GM11168 (cell line): ENCODE measurements around the gene CFAP251.
"Not testable (repeated sequence)": the region's sequence is repeated elsewhere in the genome, so short reads cannot be mapped to it uniquely, and the experiment has no call there.

ENCODE experiments used
- in situ Hi-C: fragments of 300-500 bp; cut with MboI; formaldehyde crosslinking; loops from one replicate; pipeline ENCODE4 v1.12.0; 2022; ENCODE audit warnings: low sequenced_read_pairs; ENCODE audit not compliant: unreplicated experiment

Gene CFAP251

GRCh38 chr12:121899590-121899989, 18.8 kb upstream of the CFAP251 start:
- in situ Hi-C loops: no loop called here

DNA sequence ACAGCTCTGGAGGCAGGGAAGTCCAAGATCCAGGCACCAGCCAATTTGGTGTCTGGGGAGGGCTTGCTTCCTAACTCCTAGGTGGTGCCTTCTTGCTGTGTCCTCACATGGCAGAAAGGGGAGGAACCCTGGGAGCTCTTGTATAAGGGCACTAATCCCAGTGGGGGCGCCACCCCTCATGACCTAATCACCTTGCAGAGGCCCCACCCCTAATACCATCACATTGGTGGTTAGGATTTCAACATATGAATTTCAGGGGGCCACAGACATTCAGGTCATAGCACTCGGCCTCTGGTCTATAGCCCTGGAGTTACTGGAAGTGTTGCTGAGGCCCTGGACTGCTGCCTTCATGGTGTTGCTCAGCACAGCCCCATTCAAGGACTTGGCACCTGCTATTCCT, 15.2 kb upstream of the CFAP251 start:
- in situ Hi-C loops: no loop called here

GRCh38 chr12:121905746-121906145, 12.6 kb upstream of the CFAP251 start:
- in situ Hi-C loops: no loop called here

GRCh38 chr12:121908702-121909101, 9.7 kb upstream of the CFAP251 start:
- in situ Hi-C loops: no loop called here

- in situ Hi-C loops: no loop called here
Measured at GRCh38 chr12:121911824-121912585, 6.4 kb upstream of the CFAP251 start.

GRCh38 chr12:121915841-121916321, 2.5 kb upstream of the CFAP251 start:
- in situ Hi-C loops: no loop called here

DNA sequence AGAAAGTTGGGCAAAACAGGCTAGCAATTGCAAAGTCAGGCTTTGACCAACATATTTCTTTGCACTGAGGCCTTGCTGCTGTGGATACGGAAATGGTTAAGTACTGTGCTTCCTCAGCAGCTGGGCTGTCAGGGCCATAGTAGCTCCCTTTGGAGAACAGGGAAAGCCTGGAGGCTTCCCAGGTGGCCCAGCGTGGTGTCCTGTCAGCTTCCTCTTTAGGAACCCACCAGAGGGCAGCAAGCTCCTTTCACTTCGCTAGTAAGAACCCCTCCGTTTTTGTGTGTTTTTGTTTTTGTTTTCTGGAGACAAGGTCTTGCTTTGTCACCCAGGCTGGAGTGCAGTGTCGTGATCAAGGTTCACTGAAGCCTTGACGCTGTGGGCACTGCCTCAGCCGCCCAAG, 1.7 kb upstream of the CFAP251 start:
- in situ Hi-C loops: no loop called here

DNA sequence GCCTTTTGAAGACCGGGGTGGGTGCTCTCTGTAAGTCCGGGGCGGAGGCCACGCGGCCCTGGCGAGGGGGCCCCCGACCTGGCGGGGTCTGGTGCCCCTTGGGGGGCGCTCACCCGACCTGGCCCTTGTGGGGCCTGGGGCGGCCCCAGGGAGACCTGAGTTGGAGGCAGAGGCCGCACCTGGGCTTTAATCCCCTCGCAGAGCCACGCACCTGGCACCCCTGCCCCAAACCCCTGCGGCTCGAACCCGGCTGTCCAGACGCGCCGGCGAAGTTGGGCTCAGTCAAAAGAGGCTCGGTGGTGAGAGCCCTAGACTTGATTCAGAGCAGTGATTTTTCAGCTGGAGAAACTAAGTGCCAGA, 267 bp downstream of the CFAP251 start:
- in situ Hi-C loops: no loop called here

DNA sequence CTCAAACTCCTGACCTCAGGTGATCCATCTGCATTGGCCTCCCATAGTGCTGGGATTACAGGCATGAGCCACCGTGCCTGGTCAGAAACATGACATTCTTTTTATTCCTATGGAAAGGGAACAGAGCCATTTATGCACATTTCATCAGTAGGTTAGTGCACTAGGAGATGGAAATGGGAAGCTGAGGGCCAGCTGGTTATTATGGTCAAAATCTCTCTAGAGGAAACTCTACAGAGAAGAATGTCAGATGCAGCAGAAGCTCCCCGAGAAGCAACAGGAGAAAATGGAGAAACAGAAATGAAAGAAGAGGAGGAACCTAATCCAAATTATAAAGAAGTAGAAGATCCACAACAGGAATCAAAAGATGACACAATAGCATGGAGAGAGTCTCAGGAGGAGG, 2.7 kb downstream of the CFAP251 start:
- in situ Hi-C loops: no loop called here

DNA sequence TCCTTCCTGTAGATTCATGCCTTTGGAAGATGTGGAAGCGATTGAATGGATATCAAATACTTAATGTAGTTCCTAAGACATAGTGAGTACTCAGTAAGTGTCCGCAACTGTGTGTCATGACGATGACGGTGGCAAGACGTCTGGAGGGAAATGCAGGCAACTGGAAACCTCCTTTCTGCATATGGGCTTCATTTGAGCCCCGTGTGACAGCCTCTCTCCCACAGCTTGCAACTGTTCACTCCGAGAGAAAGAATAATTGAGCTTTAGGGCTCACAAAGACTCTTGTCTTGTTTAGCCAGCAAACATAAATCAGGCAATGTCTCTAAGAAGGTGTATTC, 6.9 kb downstream of the CFAP251 start:
- in situ Hi-C loops: no loop called here

GRCh38 chr12:121926874-121927706, 8.7 kb downstream of the CFAP251 start:
- in situ Hi-C loops: no loop called here

DNA sequence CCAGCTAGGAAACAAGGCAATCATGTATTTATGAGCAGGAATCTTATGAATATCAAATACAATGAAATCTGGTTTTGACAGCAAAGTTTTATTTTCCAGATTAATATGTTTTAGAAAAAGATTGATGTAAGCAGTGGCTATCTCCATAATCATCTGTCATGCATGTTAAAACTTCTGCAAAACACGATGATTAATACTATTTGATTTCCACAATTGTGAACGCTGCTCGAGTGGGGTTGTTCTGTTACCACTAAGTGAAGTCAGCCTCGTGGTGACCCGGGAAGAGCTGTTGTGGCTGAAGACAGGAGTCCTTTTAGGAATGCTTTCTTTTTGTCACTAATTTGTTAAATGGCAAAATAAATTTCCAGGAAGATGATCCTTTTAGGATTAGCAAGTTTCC, 9.4 kb downstream of the CFAP251 start:
- in situ Hi-C loops: no loop called here

DNA sequence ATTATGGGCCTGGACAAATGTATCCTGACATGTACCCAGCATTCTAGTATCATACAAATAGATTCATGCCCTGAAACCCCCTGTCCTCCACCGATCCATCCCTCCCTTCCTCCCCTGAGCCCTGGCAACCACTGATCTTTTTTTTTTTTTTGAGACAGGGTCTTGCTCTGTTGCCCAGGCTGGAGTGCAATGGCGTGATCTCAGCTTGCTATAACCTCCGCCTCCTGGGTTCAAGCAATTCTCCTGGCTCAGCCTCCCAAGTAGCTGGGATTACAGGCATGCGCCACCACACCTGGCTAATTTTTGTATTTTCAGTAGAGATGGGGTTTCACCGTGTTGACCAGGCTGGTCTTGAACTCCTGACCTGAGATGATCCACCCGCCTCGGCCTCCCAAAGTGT, 11.2 kb downstream of the CFAP251 start:
- in situ Hi-C loops: not testable (repeated sequence)

- in situ Hi-C loops: no loop called here
Measured at GRCh38 chr12:121930862-121931261, 12.5 kb downstream of the CFAP251 start.

DNA sequence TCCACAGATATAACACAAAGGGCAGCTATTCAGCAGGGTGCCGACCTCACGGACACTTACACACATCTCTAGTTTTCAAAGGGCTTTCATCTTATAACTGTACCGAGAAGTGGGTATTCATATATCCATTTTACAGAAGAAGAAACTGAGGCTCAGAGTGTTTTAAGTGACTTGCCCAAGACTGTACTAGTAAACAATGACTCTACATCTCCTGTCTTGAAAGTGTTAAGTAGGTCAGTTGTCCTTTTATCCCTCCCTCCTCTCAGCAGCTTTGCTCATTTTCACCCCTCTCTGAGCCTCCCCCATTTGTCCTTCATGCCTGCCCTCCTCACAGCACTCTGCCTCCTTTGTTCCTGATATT, 13.8 kb downstream of the CFAP251 start:
- in situ Hi-C loops: no loop called here

DNA sequence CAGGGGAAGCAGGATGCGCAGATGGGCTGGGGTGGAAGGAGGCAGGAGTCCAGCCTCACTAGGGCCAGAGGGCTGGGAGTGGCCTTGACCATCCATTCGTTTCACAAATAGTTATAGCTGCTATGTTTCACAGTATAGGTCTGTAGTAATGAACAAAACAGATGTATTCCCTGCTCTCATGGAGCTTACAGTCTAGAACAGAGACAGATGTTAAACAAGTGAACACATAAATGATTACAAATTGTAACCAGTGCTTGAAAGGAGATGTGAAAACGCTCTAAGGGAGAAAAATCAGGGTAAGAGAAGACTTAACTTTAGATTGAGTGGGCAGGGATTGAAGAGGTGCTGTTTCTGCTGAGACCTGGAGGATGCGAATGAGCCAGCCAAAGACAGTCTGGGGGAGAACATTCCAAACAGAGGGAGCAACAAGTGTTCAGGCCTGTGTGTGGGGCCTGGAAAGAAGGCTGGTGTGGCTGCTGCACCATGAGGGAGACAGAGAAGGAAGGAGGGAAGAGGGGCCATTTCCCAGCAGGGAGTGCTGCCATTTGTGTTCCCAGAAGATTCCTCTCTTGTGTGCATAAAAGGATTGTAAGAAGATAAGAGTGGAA, 14.6 kb downstream of the CFAP251 start:
- in situ Hi-C loops: no loop called here

DNA sequence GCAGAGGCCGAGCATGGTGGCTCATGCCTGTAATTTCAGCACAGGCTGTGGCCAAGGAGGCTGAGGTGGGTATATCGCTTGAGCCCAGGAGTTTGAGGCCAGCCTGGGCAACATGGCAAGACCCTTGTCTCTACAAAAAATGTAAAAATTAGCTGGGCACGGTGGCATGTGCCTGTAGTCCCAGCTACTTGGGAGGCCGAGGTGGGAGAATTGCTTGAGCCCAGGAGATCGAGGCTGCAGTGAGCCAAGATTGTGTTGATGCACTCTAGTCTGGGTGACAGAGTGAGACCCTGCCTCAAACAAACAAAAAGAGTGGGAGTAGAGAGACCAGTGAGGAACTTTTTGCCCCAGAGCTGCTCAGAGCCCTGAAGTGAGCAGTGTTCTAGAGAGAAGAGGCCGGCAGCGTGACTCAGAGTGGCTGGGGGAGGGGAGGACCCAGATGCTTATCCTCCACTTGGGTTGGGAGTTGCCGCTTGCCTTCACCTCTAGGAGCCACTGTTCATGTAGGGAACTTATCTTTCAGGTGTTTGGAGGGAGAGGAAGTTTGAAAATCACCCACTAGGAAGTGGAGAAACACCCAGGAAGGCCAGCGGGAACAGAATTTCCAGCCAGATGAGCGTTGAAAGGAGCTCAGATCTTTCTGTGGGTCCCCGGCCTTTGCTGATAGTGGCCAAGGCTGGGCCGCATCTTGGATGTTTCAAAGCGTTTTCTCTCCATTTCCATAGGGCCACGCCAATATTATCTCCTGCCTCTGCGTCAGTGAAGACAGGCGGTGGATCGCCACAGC, 15.3 kb downstream of the CFAP251 start:
- in situ Hi-C loops: no loop called here

GRCh38 chr12:121934309-121934664, 15.9 kb downstream of the CFAP251 start:
- in situ Hi-C loops: no loop called here

DNA sequence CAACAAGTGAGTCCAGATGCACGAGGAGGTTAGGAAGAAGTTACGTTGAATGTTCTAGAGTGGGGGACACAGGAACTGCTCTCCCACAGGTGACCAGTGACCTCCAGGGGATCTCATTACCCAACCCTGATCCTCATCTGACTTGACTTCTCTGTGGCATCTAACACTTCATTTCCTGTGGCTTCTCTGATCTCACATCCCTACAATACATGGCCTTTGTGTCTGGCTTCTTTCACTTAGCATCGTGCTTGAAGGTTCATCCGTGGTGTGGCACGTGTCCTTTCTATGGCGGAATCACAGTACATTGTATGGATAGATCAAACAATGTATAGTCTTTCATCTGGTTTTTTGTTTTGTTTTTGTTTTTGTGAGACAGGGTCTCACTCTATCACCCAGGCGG, 19.3 kb downstream of the CFAP251 start:
- in situ Hi-C loops: no loop called here

- in situ Hi-C loops: no loop called here
Measured at GRCh38 chr12:121939186-121939585, 20.8 kb downstream of the CFAP251 start.
